IMR-90 (cell line): ENCODE data around the gene HCCS.

Source experiments
- CEBPB ChIP-seq: IDR thresholded peaks from 2 replicates; pipeline ENCODE4 v1.6.1; 2012; ENCODE audit warnings: low read depth, low read length, improper control_type of control experiment
- MAFK ChIP-seq: IDR thresholded peaks from 2 replicates; pipeline ENCODE4 v1.6.1; 2012; ENCODE audit warnings: low read depth, low read length, improper control_type of control experiment
- POLR2A ChIP-seq: IDR thresholded peaks from 2 replicates; pipeline ENCODE4 v1.6.1; 2012; ENCODE audit warnings: mild to moderate bottlenecking, low read depth, low read length
- RAD21 ChIP-seq: IDR thresholded peaks from 2 replicates; pipeline ENCODE4 v1.6.1; 2012; ENCODE audit warnings: low read length, improper control_type of control experiment
- TF ChIP-seq, protein P1 (sequence below): conservative IDR thresholded peaks from 2 replicates; pipeline ENCODE4 v1.5.1; 2012; ENCODE audit warnings: mild to moderate bottlenecking, low read depth, low read length, improper control_type of control experiment
- TF ChIP-seq, protein P2 (sequence below): fragments of 150-350 bp; IDR thresholded peaks from 2 replicates; pipeline ENCODE4 v1.6.1; 2017; ENCODE audit warnings: mild to moderate bottlenecking, antibody characterized with exemption, low read length, low read depth

DNA sequence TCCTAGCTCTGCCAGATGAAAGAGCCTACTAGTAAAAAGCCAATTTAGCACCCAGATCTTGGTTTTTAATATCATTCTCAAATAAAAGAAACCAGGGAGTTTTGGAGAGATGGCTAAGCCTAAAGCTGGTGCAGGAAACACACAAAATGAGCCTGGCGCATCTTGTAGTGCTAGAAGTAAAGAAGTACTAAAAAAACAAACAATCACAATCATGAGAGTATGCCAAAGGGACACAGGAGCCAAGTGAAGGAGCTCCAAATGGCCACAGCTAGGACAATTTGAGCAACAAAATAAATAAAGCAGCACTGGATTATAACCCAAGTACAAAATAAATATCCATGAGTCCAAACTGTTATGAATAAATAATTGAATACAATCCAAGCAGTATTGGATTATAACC, 37.8 kb upstream of the HCCS start:
- no peak for TF ChIP-seq POLR2A
- TF ChIP-seq, protein P1, sequence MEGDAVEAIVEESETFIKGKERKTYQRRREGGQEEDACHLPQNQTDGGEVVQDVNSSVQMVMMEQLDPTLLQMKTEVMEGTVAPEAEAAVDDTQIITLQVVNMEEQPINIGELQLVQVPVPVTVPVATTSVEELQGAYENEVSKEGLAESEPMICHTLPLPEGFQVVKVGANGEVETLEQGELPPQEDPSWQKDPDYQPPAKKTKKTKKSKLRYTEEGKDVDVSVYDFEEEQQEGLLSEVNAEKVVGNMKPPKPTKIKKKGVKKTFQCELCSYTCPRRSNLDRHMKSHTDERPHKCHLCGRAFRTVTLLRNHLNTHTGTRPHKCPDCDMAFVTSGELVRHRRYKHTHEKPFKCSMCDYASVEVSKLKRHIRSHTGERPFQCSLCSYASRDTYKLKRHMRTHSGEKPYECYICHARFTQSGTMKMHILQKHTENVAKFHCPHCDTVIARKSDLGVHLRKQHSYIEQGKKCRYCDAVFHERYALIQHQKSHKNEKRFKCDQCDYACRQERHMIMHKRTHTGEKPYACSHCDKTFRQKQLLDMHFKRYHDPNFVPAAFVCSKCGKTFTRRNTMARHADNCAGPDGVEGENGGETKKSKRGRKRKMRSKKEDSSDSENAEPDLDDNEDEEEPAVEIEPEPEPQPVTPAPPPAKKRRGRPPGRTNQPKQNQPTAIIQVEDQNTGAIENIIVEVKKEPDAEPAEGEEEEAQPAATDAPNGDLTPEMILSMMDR = no peak
- no peak for TF ChIP-seq CEBPB
- no peak for TF ChIP-seq MAFK
- TF ChIP-seq, protein P2, sequence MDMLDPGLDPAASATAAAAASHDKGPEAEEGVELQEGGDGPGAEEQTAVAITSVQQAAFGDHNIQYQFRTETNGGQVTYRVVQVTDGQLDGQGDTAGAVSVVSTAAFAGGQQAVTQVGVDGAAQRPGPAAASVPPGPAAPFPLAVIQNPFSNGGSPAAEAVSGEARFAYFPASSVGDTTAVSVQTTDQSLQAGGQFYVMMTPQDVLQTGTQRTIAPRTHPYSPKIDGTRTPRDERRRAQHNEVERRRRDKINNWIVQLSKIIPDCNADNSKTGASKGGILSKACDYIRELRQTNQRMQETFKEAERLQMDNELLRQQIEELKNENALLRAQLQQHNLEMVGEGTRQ = no peak
- no peak for TF ChIP-seq RAD21
